Smooth muscle cell (in vitro differentiated cells): ENCODE results near the gene GPX8. TPM values are rescaled to one million over a fixed set of nuclear protein-coding genes. Genes with fewer than 3 reads are reported as not detected.

ENCODE experiments used
- DNase-seq: peaks from one replicate; lab custom pipeline; 2025; ENCODE audit not compliant: unreplicated experiment; lab: John Stamatoyannopoulos, UW
- H2AFZ ChIP-seq: fragments of 200-600 bp; sonication (generic); 2 replicates; pipeline ENCODE4 v1.6.0; 2016; ENCODE audit warnings: antibody characterized with exemption, low read depth, mild to moderate bottlenecking
- H3F3A ChIP-seq: fragments of 200-600 bp; sonication (generic); 2 replicates; pipeline ENCODE4 v1.6.0; 2017; ENCODE audit warnings: antibody characterized with exemption, low read depth
- H3K27ac ChIP-seq: fragments of 200-600 bp; sonication (generic); 2 replicates; pipeline ENCODE4 v1.5.1; 2016; ENCODE audit warnings: low read depth, mild to moderate bottlenecking
- H3K27me3 ChIP-seq: fragments of 200-600 bp; sonication (generic); 2 replicates; pipeline ENCODE4 v1.6.1; 2016; ENCODE audit warnings: low read depth, mild to moderate bottlenecking
- H3K36me3 ChIP-seq: fragments of 200-600 bp; sonication (generic); 2 replicates; pipeline ENCODE4 v1.5.1; 2016; ENCODE audit warnings: low read depth
- H3K4me1 ChIP-seq: fragments of 200-600 bp; sonication (generic); 2 replicates; pipeline ENCODE4 v1.5.1; 2016; ENCODE audit warnings: low read depth
- H3K4me2 ChIP-seq: fragments of 200-600 bp; sonication (generic); 2 replicates; pipeline ENCODE4 v1.6.0; 2016; ENCODE audit warnings: mild to moderate bottlenecking
- H3K4me3 ChIP-seq: fragments of 200-600 bp; sonication (generic); 2 replicates; pipeline ENCODE4 v1.5.1; 2016; ENCODE audit warnings: mild to moderate bottlenecking
- H3K79me2 ChIP-seq: fragments of 200-600 bp; sonication (generic); 2 replicates; pipeline ENCODE4 v1.6.0; 2016; ENCODE audit warnings: low read depth, mild to moderate bottlenecking
- H3K9ac ChIP-seq: fragments of 200-600 bp; sonication (generic); 2 replicates; pipeline ENCODE4 v1.6.0; 2016; ENCODE audit warnings: low read depth
- H3K9me3 ChIP-seq: fragments of 200-600 bp; sonication (generic); replicated peaks from 2 replicates; pipeline ENCODE4 v1.5.1; 2016; ENCODE audit warnings: low read depth
- H4K20me1 ChIP-seq: fragments of 200-600 bp; sonication (generic); 2 replicates; pipeline ENCODE4 v1.6.0; 2016; ENCODE audit warnings: low read depth
- CTCF ChIP-seq: fragments of 200-600 bp; sonication (generic); IDR thresholded peaks from 2 replicates; pipeline ENCODE4 v1.5.1; 2017; ENCODE audit warnings: borderline replicate concordance, mild to moderate bottlenecking, antibody characterized with exemption; ENCODE audit not compliant: insufficient read depth, poor library complexity, severe bottlenecking
- WGBS: methylation state at CpG from one replicate; pipeline ENCODE4 v1.1.7; 2016; ENCODE audit warnings: low lambda C conversion rate; 5-methylcytosine and 5-hydroxymethylcytosine counted together
- polyA plus RNA-seq: library from polyadenylated mRNA; unstranded; fragments of >200 nt; fragmentation: Nextera tagmentation; extraction: Ambion mirVana; gene quantifications from 2 replicates; pipeline ENCODE4 v1.2.1, GENCODE V29; 2016
- total RNA-seq: library from RNA; depleted of rRNA; stranded (reverse); fragments of >200 nt; gene quantifications from 2 replicates; pipeline ENCODE4 v1.2.3, GENCODE V29; 2014

Gene GPX8
- total and polyA plus RNA-seq, 2 experiments from 2014 or later: 230 to 306 TPM

GRCh38 chr5:55188656-55189540 lies 28.9 kb downstream of the GPX8 start:
- peaks cover 73% of the 10 kb centered on the region for H3K27me3 ChIP-seq
- H3K9me3 ChIP-seq: no peaks in the 10 kb centered on the region
- no peaks in the 10 kb centered on the region for H3F3A ChIP-seq
- H3K4me1 ChIP-seq: no peaks in the 10 kb centered on the region
- H2AFZ ChIP-seq: no peak overlapping the region
- 76% methylated on average over 6 of the region's 6 CpGs for WGBS
- no peak overlapping the region for H3K4me3 ChIP-seq
- no peak overlapping the region for H3K4me2 ChIP-seq
- no peaks in the 10 kb centered on the region for H4K20me1 ChIP-seq
- no peaks in the 10 kb centered on the region for H3K79me2 ChIP-seq
- no peaks in the 10 kb centered on the region for H3K36me3 ChIP-seq
- no peak for DNase-seq
- TF ChIP-seq CTCF: no peak
- no peak overlapping the region for H3K27ac ChIP-seq
- no peak overlapping the region for H3K9ac ChIP-seq

- no peak for TF ChIP-seq CTCF
- Histone ChIP-seq H3K9me3 (no peaks in the 10 kb centered on the region), H3K4me3 (no peak overlapping the region), H4K20me1 (no peaks in the 10 kb centered on the region), H3K36me3 (no peaks in the 10 kb centered on the region), H2AFZ (no peak overlapping the region), H3F3A (no peaks in the 10 kb centered on the region), H3K27ac (no peak overlapping the region), H3K27me3 (peaks cover 77% of the 10 kb centered on the region), H3K4me2 (no peak overlapping the region), H3K9ac (no peak overlapping the region), H3K79me2 (no peaks in the 10 kb centered on the region), H3K4me1 (no peaks in the 10 kb centered on the region)
- 90% methylated on average over 2 of the region's 2 CpGs for WGBS
- DNase-seq: no peak
Observed at GRCh38 chr5:55191165-55191564, 31.2 kb downstream of the GPX8 start.

GRCh38 chr5:55205001-55205400 lies 45.0 kb downstream of the GPX8 start:
- TF ChIP-seq CTCF: no peak
- 92% methylated on average over 2 of the region's 2 CpGs for WGBS

More at GRCh38 chr5:55205001-55205400, 45.0 kb downstream of the GPX8 start:
- H3K4me1 ChIP-seq: no peaks in the 10 kb centered on the region
- no peaks in the 10 kb centered on the region for H3K36me3 ChIP-seq
- no peak overlapping the region for H3K9ac ChIP-seq
- H2AFZ ChIP-seq: no peak overlapping the region
- no peak for DNase-seq
- H3F3A ChIP-seq: no peaks in the 10 kb centered on the region
- H3K4me3 ChIP-seq: no peak overlapping the region
- H3K4me2 ChIP-seq: no peak overlapping the region
- no peaks in the 10 kb centered on the region for H3K9me3 ChIP-seq
- no peaks in the 10 kb centered on the region for H3K79me2 ChIP-seq
- H3K27me3 ChIP-seq: peaks cover 82% of the 10 kb centered on the region
- H4K20me1 ChIP-seq: no peaks in the 10 kb centered on the region
- H3K27ac ChIP-seq: no peak overlapping the region
